Cardiac muscle cell (in vitro differentiated cells and primary cell): ENCODE data around the gene AHRR. TPM values are rescaled to one million over a fixed set of nuclear protein-coding genes. Genes with fewer than 3 reads are reported as not detected.

Source experiments
- DNase-seq, 2 donors: peaks; one replicate each; pipeline versions ENCODE4 v3.0.0 to v3.0.0-alpha.2; 2010 to 2017; ENCODE audit warnings: low read depth in 1 of 2, low spot score in 1 of 2
- H3K27ac ChIP-seq: fragments of 200-600 bp; sonication (generic); 2 replicates; pipeline ENCODE4 v1.5.1; 2016
- H3K27me3 ChIP-seq: fragments of 200-600 bp; sonication (generic); 2 replicates; pipeline ENCODE4 v1.6.0; 2016; ENCODE audit warnings: control low read depth
- H3K36me3 ChIP-seq: fragments of 200-600 bp; sonication (generic); 2 replicates; pipeline ENCODE4 v1.5.1; 2016; ENCODE audit warnings: control low read depth
- H3K4me1 ChIP-seq: fragments of 200-600 bp; sonication (generic); 2 replicates; pipeline ENCODE4 v1.8.1; 2017; ENCODE audit warnings: low read depth, mild to moderate bottlenecking, mixed run types
- H3K4me3 ChIP-seq: fragments of 200-600 bp; sonication (generic); 2 replicates; pipeline ENCODE4 v1.5.1; 2016; ENCODE audit warnings: mild to moderate bottlenecking
- H3K9me3 ChIP-seq: fragments of 200-600 bp; sonication (generic); 2 replicates; pipeline ENCODE4 v1.5.1; 2017; ENCODE audit warnings: low read depth, mild to moderate bottlenecking, control low read depth
- CTCF ChIP-seq: IDR thresholded peaks from 2 replicates; pipeline ENCODE4 v1.5.1; 2012; ENCODE audit warnings: low read depth, mild to moderate bottlenecking, low read length
- polyA plus RNA-seq: library from polyadenylated mRNA; unstranded; fragments of >200 nt; fragmentation: Nextera tagmentation; extraction: Ambion mirVana; gene quantifications from 2 replicates; pipeline ENCODE4 v1.2.1, GENCODE V29; 2016
- total RNA-seq: library from RNA; depleted of rRNA; stranded (reverse); fragments of >200 nt; gene quantifications from 2 replicates; pipeline ENCODE4 v1.2.3, GENCODE V29; 2016

Gene AHRR
- total and polyA plus RNA-seq, 2 experiments from 2014 or later: 0.99 to 1.4 TPM

GRCh38 chr5:476814-477175 is 155.3 kb downstream of the AHRR start:
- TF ChIP-seq CTCF: no peak
- peaks cover 18% of the 10 kb centered on the region for H3K27me3 ChIP-seq

GRCh38 chr5:477247-477646 is 155.7 kb downstream of the AHRR start:
- Histone ChIP-seq H3K4me3 (no peak overlapping the region), H3K27ac (no peak overlapping the region), H3K27me3 (peaks cover 18% of the 10 kb centered on the region), H3K9me3 (no peaks in the 10 kb centered on the region), H3K36me3 (no peaks in the 10 kb centered on the region), H3K4me1 (peaks cover 8% of the 10 kb centered on the region)
- DNase-seq: no peak
- TF ChIP-seq CTCF: no peak

More at GRCh38 chr5:476814-477175, 155.3 kb downstream of the AHRR start:
- Histone ChIP-seq H3K36me3 (no peaks in the 10 kb centered on the region), H3K4me3 (no peak overlapping the region), H3K9me3 (no peaks in the 10 kb centered on the region), H3K4me1 (peaks cover 13% of the 10 kb centered on the region), H3K27ac (no peak overlapping the region)
- DNase-seq: no peak

GRCh38 chr5:477871-478270 is 156.4 kb downstream of the AHRR start:
- H3K36me3 ChIP-seq: no peaks in the 10 kb centered on the region
- no peak for DNase-seq
- no peak overlapping the region for H3K27ac ChIP-seq
- no peak for TF ChIP-seq CTCF
- peaks cover 5% of the 10 kb centered on the region for H3K4me1 ChIP-seq
- no peaks in the 10 kb centered on the region for H3K9me3 ChIP-seq
- peaks cover 18% of the 10 kb centered on the region for H3K27me3 ChIP-seq
- H3K4me3 ChIP-seq: no peak overlapping the region

GRCh38 chr5:478369-478981 is 157.0 kb downstream of the AHRR start:
- Histone ChIP-seq H3K36me3 (no peaks in the 10 kb centered on the region), H3K27ac (no peak overlapping the region), H3K4me3 (no peak overlapping the region), H3K4me1 (peaks cover 5% of the 10 kb centered on the region), H3K9me3 (no peaks in the 10 kb centered on the region), H3K27me3 (peaks cover 18% of the 10 kb centered on the region)
- TF ChIP-seq CTCF: no peak
- no peak for DNase-seq

GRCh38 chr5:478982-479535 is 157.5 kb downstream of the AHRR start:
- Histone ChIP-seq H3K27ac (no peak overlapping the region), H3K9me3 (no peaks in the 10 kb centered on the region), H3K27me3 (peaks cover 18% of the 10 kb centered on the region), H3K4me3 (no peak overlapping the region), H3K36me3 (no peaks in the 10 kb centered on the region), H3K4me1 (peaks cover 5% of the 10 kb centered on the region)
- no peak for DNase-seq
- TF ChIP-seq CTCF: no peak
